HG03025 (cell line): ENCODE data around the gene RPS26.
"Not testable (repeated sequence)": the region's sequence is repeated elsewhere in the genome, so short reads cannot be mapped to it uniquely, and the experiment has no call there.

Experiments used
- ATAC-seq: cut with Tn5 transposase; IDR thresholded peaks from one replicate; pipeline ENCODE4 v1.9.1; 2021; ENCODE audit warnings: mild to moderate bottlenecking, moderate library complexity; ENCODE audit not compliant: unreplicated experiment, low FRiP score

Gene RPS26

GRCh38 chr12:56020423-56021184 lies 21.1 kb upstream of the RPS26 start, which contains the start of gene IKZF4:
Gene IKZF4, plus strand, starts transcription at chr12:56021043. Its CDS starts 451 bp downstream, at chr12:56021494.
- ATAC-seq: no peak

- no peak for ATAC-seq
Observed at GRCh38 chr12:56021889-56022497, 19.7 kb upstream of the RPS26 start.

- no peak for ATAC-seq
Observed at GRCh38 chr12:56028511-56029165, 13.1 kb upstream of the RPS26 start.

- ATAC-seq: no peak
Observed at GRCh38 chr12:56029166-56029519, 12.6 kb upstream of the RPS26 start.

GRCh38 chr12:56029666-56030293 lies 11.9 kb upstream of the RPS26 start:
- no peak for ATAC-seq

GRCh38 chr12:56031987-56032386 lies 9.7 kb upstream of the RPS26 start:
- ATAC-seq: no peak

- no peak for ATAC-seq
Observed at GRCh38 chr12:56034586-56035332, 7.0 kb upstream of the RPS26 start.

GRCh38 chr12:56037161-56037560 lies 4.6 kb upstream of the RPS26 start:
- no peak for ATAC-seq

GRCh38 chr12:56038022-56038655 lies 3.6 kb upstream of the RPS26 start:
- no peak for ATAC-seq

GRCh38 chr12:56040151-56040550 lies 1.6 kb upstream of the RPS26 start:
- no peak for ATAC-seq

GRCh38 chr12:56040963-56041551 lies 661 bp upstream of the RPS26 start:
- no peak for ATAC-seq

GRCh38 chr12:56042430-56042813 lies 704 bp downstream of the RPS26 start:
- not testable (repeated sequence) for ATAC-seq

- ATAC-seq: no peak
Observed at GRCh38 chr12:56042843-56043242, 1.1 kb downstream of the RPS26 start.

GRCh38 chr12:56046027-56046780 lies 4.5 kb downstream of the RPS26 start:
- ATAC-seq: no peak

GRCh38 chr12:56053407-56053893 lies 11.7 kb downstream of the RPS26 start:
- no peak for ATAC-seq

GRCh38 chr12:56059964-56060363 lies 18.2 kb downstream of the RPS26 start:
- not testable (repeated sequence) for ATAC-seq

GRCh38 chr12:56061982-56062381 lies 20.3 kb downstream of the RPS26 start:
- no peak for ATAC-seq

GRCh38 chr12:56062996-56063395 lies 21.3 kb downstream of the RPS26 start:
- ATAC-seq: no peak

GRCh38 chr12:56071648-56072047 lies 29.9 kb downstream of the RPS26 start:
- ATAC-seq: no peak
